ENCODE data around the gene CAMK4. TPM values are rescaled to one million over a fixed set of nuclear protein-coding genes. Genes with fewer than 3 reads are reported as not detected.

Gene CAMK4
- total and polyA plus RNA-seq, 2 of the 8 experiments (the other 6 are each of a cell fraction or from before 2014, with no cell fraction given), result 1.8 to 8.3 TPM

GRCh38 chr5:111313017-111313724, 89.0 kb downstream of the CAMK4 start:
- Histone ChIP-seq H3K79me1 (ENCODE audit: low read depth, low read length) (no peaks in the 10 kb centered on the region), H3K4me1 (replicated peaks in 1 of 4; ENCODE audit: control insufficient read depth in 3 of 4, insufficient read depth in 4 of 4, low read length in 3 of 4) (peaks cover 2 to 10% (median 6%) of the 10 kb centered on the region in 4 experiments; a peak in 3 of 7 replicates), H2AFZ (ENCODE audit: low read length) (no peak overlapping the region), H4K20me1 (replicated peaks in 1 of 2; ENCODE audit: control insufficient read depth in 1 of 2, insufficient read depth in 2 of 2, low read length in 2 of 2) (no peaks in the 10 kb centered on the region), H3K23ac (ENCODE audit: insufficient read length) (no peak overlapping the region), H2BK12ac (ENCODE audit: low read depth, low read length) (no peak overlapping the region), H3K79me2 (ENCODE audit: control insufficient read depth in 1 of 2, insufficient read depth in 2 of 2, low read length in 2 of 2) (no peaks in the 10 kb centered on the region), H4K91ac (replicated peaks; ENCODE audit: insufficient read length, low read length) (no peak overlapping the region), H3K14ac (ENCODE audit: insufficient read length) (no peak overlapping the region), H2BK15ac (ENCODE audit: low read length) (no peak overlapping the region), H3K4me2 (ENCODE audit: insufficient read depth in 1 of 2, low read depth in 2 of 2, low read length in 2 of 2) (no peak overlapping the region), H3K9ac (replicated peaks in 1 of 4; ENCODE audit: extremely low read depth in 1 of 4, low read depth in 3 of 4, low read length in 3 of 4) (no peak overlapping the region), H3K36me3 (ENCODE audit: control insufficient read depth in 2 of 4, insufficient read depth in 4 of 4, low read length in 3 of 4) (no peaks in the 10 kb centered on the region), H2BK5ac (ENCODE audit: low read depth, low read length) (no peak overlapping the region), H3K9me3 (ENCODE audit: insufficient read depth in 2 of 2, low read depth in 1 of 2, low read length in 1 of 2) (no peaks in the 10 kb centered on the region), H3K27ac (ENCODE audit: low read depth, low read length) (no peak overlapping the region), H3K4ac (replicated peaks; ENCODE audit: insufficient read length, low read depth, low read length) (no peak overlapping the region), H4K5ac (ENCODE audit: insufficient read length, low read depth, low read length) (no peak overlapping the region), H3K27me3 (replicated peaks in 1 of 4; ENCODE audit: control insufficient read depth in 3 of 4, extremely low read depth in 1 of 4, insufficient read depth in 3 of 4, low read length in 3 of 4) (no peaks in the 10 kb centered on the region), H2BK120ac (replicated peaks; ENCODE audit: low read depth, low read length) (no peak overlapping the region), H3K56ac (replicated peaks; ENCODE audit: insufficient read length, low read depth, low read length) (no peak overlapping the region), H3K18ac (ENCODE audit: extremely low read depth, low read length) (no peak overlapping the region), H3K4me3 (ENCODE audit: extremely low read depth in 1 of 4, insufficient read depth in 2 of 4, low read depth in 3 of 4, low read length in 4 of 4) (no peak overlapping the region), H4K8ac (ENCODE audit: extremely low read depth, insufficient read depth, low read length) (no peak overlapping the region), H2BK20ac (ENCODE audit: low read length) (no peak overlapping the region), H3K23me2 (ENCODE audit: low read depth, low read length) (no peaks in the 10 kb centered on the region), H2AK5ac (ENCODE audit: low read depth, low read length) (no peak overlapping the region)
- ChIA-PET POLR2A (ENCODE audit: partially characterized antibody) (no interaction called here), CTCF (ENCODE audit: partially characterized antibody) (interaction anchor here (0.8 kb wide), 1 partner anchor 19 kb away, joined by 3 read pairs; no protein-coding TSS in a partner anchor)
- no peak for FAIRE-seq
- DNase-seq (ENCODE audit: low read depth in 1 of 2, low spot score in 2 of 2), result no peak
- 93% methylated on average over 2 of the region's 2 CpGs; no CpG with 5 or more reads in 1 of the 2 experiments for WGBS, 2 experiments (ENCODE audit: extremely low coverage in 1 of 2, insufficient coverage in 1 of 2, insufficient read length in 1 of 2, insufficient replicate concordance in 2 of 2, low coverage in 1 of 2, low lambda C conversion rate in 2 of 2, missing lambda C conversion rate in 1 of 2)
- TF ChIP-seq CTCF (IDR thresholded peaks at IDR 0.05; ENCODE audit: control extremely low read depth in 1 of 3, insufficient read depth in 1 of 3, low read depth in 1 of 3, low read length in 3 of 3) (no peak), BCL11A (IDR thresholded peaks at IDR 0.05; ENCODE audit: low read depth in 2 of 2, low read length in 2 of 2) (no peak), SIN3A (conservative IDR thresholded peaks at IDR 0.05 in 1 of 2, IDR thresholded peaks at IDR 0.05 in 1 of 2; ENCODE audit: low read depth in 1 of 2, low read length in 2 of 2) (no peak), ASH2L (IDR thresholded peaks at IDR 0.05; ENCODE audit: low read length) (no peak), JUN (IDR thresholded peaks at IDR 0.05; ENCODE audit: low read depth, low read length) (no peak), MAFK (IDR thresholded peaks at IDR 0.05; ENCODE audit: low read depth, low read length) (no peak), PHF8 (conservative IDR thresholded peaks at IDR 0.05; ENCODE audit: low read depth, low read length) (no peak), RXRA (IDR thresholded peaks at IDR 0.05; ENCODE audit: insufficient read depth, low read depth, low read length) (no peak), TAF1 (IDR thresholded peaks at IDR 0.05; ENCODE audit: low read depth, low read length) (no peak), MAX (IDR thresholded peaks at IDR 0.05) (no peak)

All from H1 (cell line).